ENCODE results near the gene SDR9C7. TPM values are rescaled to one million over a fixed set of nuclear protein-coding genes. Genes with fewer than 3 reads are reported as not detected.

SDR9C7 gene
- total RNA-seq, 2 donors from 2014 or later: not detected

- WGBS, 2 donors: 90 to 91% methylated on average over 2 of the region's 2 CpGs
- no peak for DNase-seq
- intact Hi-C loops (cut with DNase I): no loop called here
- Histone ChIP-seq H3K27me3 (no peaks in the 10 kb centered on the region), H3K4me1 (no peaks in the 10 kb centered on the region), H3K36me3 (replicated peaks in 1 of 2; ENCODE audit: insufficient read depth in 1 of 2, low read depth in 2 of 2) (no peaks in the 10 kb centered on the region), H3K9me3 (no peaks in the 10 kb centered on the region), H3K27ac (no peak overlapping the region), H3K4me3 (no peak overlapping the region)
- ATAC-seq: no peak
- TF ChIP-seq POLR2A (IDR thresholded peaks at IDR 0.05) (no peak), CTCF (IDR thresholded peaks at IDR 0.05) (no peak)
Measured at GRCh38 chr12:56958422-56958821, 24.2 kb upstream of the SDR9C7 start.

- Histone ChIP-seq H3K36me3 (replicated peaks in 1 of 2; ENCODE audit: insufficient read depth in 1 of 2, low read depth in 2 of 2) (no peaks in the 10 kb centered on the region), H3K4me1 (no peaks in the 10 kb centered on the region), H3K27me3 (no peaks in the 10 kb centered on the region), H3K4me3 (no peak within 1 kb of the TSS), H3K27ac (no peak within 1 kb of the TSS), H3K9me3 (no peaks in the 10 kb centered on the region)
- no peak for ATAC-seq
- no peak for DNase-seq
- TF ChIP-seq POLR2A (IDR thresholded peaks at IDR 0.05): no peak
- no peak for TF ChIP-seq CTCF (IDR thresholded peaks at IDR 0.05)
- intact Hi-C loops (cut with DNase I): no loop called here
- 85 to 86% methylated on average over 10 of the region's 10 CpGs for WGBS, 2 donors
Measured at GRCh38 chr12:56957229-56958052, 23.2 kb upstream of the SDR9C7 start, which contains the start of gene RDH16. TSS of gene RDH16 (minus strand) at chr12:56957608. CDS start at chr12:56957462, 146 bp downstream.

- TF ChIP-seq CTCF (IDR thresholded peaks at IDR 0.05): no peak
- TF ChIP-seq POLR2A (IDR thresholded peaks at IDR 0.05): no peak
- DNase-seq (no peak), ATAC-seq (no peak)
- no peaks in the 10 kb centered on the region for H3K4me1 ChIP-seq
- WGBS, 2 donors: 56 to 72% methylated on average over 2 of the region's 2 CpGs
- intact Hi-C loops (cut with DNase I): no loop called here
- no peak overlapping the region for H3K4me3 ChIP-seq
- no peaks in the 10 kb centered on the region for H3K27me3 ChIP-seq
- H3K27ac ChIP-seq: no peak overlapping the region
- H3K36me3 ChIP-seq (replicated peaks in 1 of 2; ENCODE audit: insufficient read depth in 1 of 2, low read depth in 2 of 2): no peaks in the 10 kb centered on the region
- H3K9me3 ChIP-seq: no peaks in the 10 kb centered on the region
Measured at GRCh38 chr12:56955631-56956256, 21.5 kb upstream of the SDR9C7 start.

DNA sequence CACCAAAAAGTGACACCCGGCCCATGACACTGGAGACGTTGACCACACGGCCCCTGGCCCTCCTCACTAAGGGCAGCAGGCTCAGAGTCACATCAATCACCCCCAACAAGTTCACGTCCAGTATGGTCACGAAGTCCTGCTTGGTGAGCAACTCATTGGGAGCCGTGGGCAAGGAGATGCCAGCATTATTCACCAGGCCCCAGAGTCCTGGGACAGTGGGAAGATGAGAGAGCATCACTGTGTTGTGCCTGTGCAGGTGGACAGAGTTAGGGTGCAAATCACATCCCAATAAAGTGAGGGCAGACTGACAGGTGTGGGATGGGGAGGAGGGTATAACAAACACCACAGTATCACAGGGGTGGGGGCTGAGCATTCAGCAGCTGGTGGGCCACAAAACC is 20.7 kb upstream of the SDR9C7 start:
- WGBS, 2 donors: 56 to 66% methylated on average over 6 of the region's 6 CpGs
- no peak for ATAC-seq
- TF ChIP-seq POLR2A (IDR thresholded peaks at IDR 0.05) (no peak), CTCF (IDR thresholded peaks at IDR 0.05) (no peak)

More for the DNA sequence above, 20.7 kb upstream of the SDR9C7 start:
- no peak overlapping the region for H3K27ac ChIP-seq
- DNase-seq: no peak
- H3K4me3 ChIP-seq: no peak overlapping the region
- no peaks in the 10 kb centered on the region for H3K36me3 ChIP-seq (replicated peaks in 1 of 2; ENCODE audit: insufficient read depth in 1 of 2, low read depth in 2 of 2)
- no peaks in the 10 kb centered on the region for H3K4me1 ChIP-seq
- no peaks in the 10 kb centered on the region for H3K9me3 ChIP-seq
- H3K27me3 ChIP-seq: no peaks in the 10 kb centered on the region
- intact Hi-C loops (cut with DNase I): no loop called here

Measured in body of pancreas (tissue), 4 donors.